Tibial nerve (tissue), 3 donors: ENCODE results near the gene ERG28.

Source experiments
- CTCF ChIP-seq, 5 experiments: fragments of 200-600 bp in 3 of 5; fragments of 450-650 bp in 2 of 5; sonication (generic) in 3 of 5; IDR thresholded peaks; one replicate each; pipeline ENCODE4 v1.5.1; 2016 to 2019; ENCODE audit warnings: antibody characterized with exemption in 5 of 5, mild to moderate bottlenecking in 3 of 5, moderate library complexity in 2 of 5
- POLR2A ChIP-seq, 2 donors: fragments of 450-650 bp; IDR thresholded peaks; one replicate each; pipeline ENCODE4 v1.6.1; 2017; ENCODE audit warnings: antibody characterized with exemption in 2 of 2, mild to moderate bottlenecking in 2 of 2, moderate library complexity in 2 of 2

GRCh38 chr14:75660238-75660629 is 442 bp downstream of the ERG28 start:
- TF ChIP-seq CTCF (IDR thresholded peaks at IDR 0.05) (no peak), POLR2A (IDR thresholded peaks at IDR 0.05) (no peak)
